ENCODE results near the gene ST6GALNAC5.

GRCh38 chr1:76948846-76949245 is 81.6 kb downstream of the ST6GALNAC5 start:
- no peak for TF ChIP-seq CEBPB (IDR thresholded peaks at IDR 0.05)
- TF ChIP-seq YY1 (IDR thresholded peaks at IDR 0.05; ENCODE audit: low read depth), result no peak
- TF ChIP-seq EP300 (IDR thresholded peaks at IDR 0.05; ENCODE audit: borderline replicate concordance), result no peak
- TF ChIP-seq RAD21 (IDR thresholded peaks at IDR 0.05; ENCODE audit: low read depth), result no peak
- no peak for TF ChIP-seq TAF1 (IDR thresholded peaks at IDR 0.05; ENCODE audit: low read depth)
- no peak for TF ChIP-seq NFIC (IDR thresholded peaks at IDR 0.05)

Measured in Ishikawa (cell line).